Muscle of leg (tissue), 11 donors: Measurements from ENCODE around the gene CYFIP1. TPM values are rescaled to one million over a fixed set of nuclear protein-coding genes. Genes with fewer than 3 reads are reported as not detected.

Experiments used
- DNase-seq: peaks from one replicate; pipeline ENCODE4 v3.0.0; 2013
- H3K27ac ChIP-seq: one replicate; pipeline ENCODE4 v1.5.1; 2013; ENCODE audit warnings: mild to moderate bottlenecking, low read length, control low read depth
- H3K27me3 ChIP-seq: one replicate; pipeline ENCODE4 v1.6.1; 2013; ENCODE audit warnings: low read length; ENCODE audit not compliant: control insufficient read depth, insufficient read depth
- H3K36me3 ChIP-seq: one replicate; pipeline ENCODE4 v1.6.1; 2013; ENCODE audit warnings: low read length; ENCODE audit not compliant: control insufficient read depth, insufficient read depth
- H3K4me1 ChIP-seq: one replicate; pipeline ENCODE4 v1.6.1; 2013; ENCODE audit warnings: low read length; ENCODE audit not compliant: control insufficient read depth, insufficient read depth
- H3K4me3 ChIP-seq: one replicate; pipeline ENCODE4 v1.5.1; 2013; ENCODE audit warnings: low read length, control low read depth
- H3K9me3 ChIP-seq: replicated peaks from 2 replicates; pipeline ENCODE4 v1.6.1; 2013; ENCODE audit warnings: low read depth, low read length; ENCODE audit not compliant: control insufficient read depth
- WGBS: methylation state at CpG from one replicate; pipeline ENCODE4 v1.1.5; 2013; ENCODE audit warnings: missing lambda C conversion rate; ENCODE audit not compliant: insufficient coverage; 5-methylcytosine and 5-hydroxymethylcytosine counted together
- polyA plus RNA-seq, 8 donors: library from polyadenylated mRNA; unstranded; fragments of 120-200 nt; gene quantifications; one replicate each; pipeline versions ENCODE4 v1.2.1 to v1.2.3, GENCODE V29; 2013; ENCODE audit warnings: inconsistent platforms in 1 of 8, low replicate concordance in 1 of 8; ENCODE audit not compliant: insufficient read length in 8 of 8, insufficient read depth in 1 of 8
- total RNA-seq: library from RNA; stranded (reverse); fragments of 120-200 nt; gene quantifications from one replicate; pipeline ENCODE4 v1.2.4, GENCODE V29; 2013

The CYFIP1 gene
- total and polyA plus RNA-seq, 9 donors = 46.4 to 75.3 (median 61.0) TPM

DNA sequence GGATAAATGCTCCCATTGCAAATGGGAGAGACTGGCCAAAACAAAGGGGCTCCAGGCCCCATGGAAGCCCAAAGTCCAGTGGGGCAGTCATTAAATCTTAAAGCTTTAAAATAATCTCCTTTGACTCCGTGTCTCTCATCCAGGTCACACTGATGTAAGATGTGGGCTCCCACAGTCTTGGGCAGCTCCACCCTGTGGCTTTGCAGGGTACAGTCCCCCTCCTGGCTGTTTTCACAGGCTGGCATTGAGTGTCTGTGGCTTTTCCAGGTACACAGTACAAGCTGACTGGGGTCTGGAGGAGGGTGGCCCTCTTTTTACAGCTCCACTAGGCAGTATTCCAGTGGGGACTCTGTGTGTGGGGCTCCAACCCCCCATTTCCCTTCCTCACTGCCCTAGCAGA is 95.8 kb downstream of the CYFIP1 start:
- H3K27ac ChIP-seq = no peak overlapping the region
- H3K27me3 ChIP-seq = no peaks in the 10 kb centered on the region
- H3K4me1 ChIP-seq = peaks cover 8% of the 10 kb centered on the region
- WGBS = 14% methylated on average over 1 of the region's 1 CpG
- H3K36me3 ChIP-seq = peaks cover 50% of the 10 kb centered on the region
- no peaks in the 10 kb centered on the region for H3K9me3 ChIP-seq
- DNase-seq = no peak
- H3K4me3 ChIP-seq = no peak overlapping the region

DNA sequence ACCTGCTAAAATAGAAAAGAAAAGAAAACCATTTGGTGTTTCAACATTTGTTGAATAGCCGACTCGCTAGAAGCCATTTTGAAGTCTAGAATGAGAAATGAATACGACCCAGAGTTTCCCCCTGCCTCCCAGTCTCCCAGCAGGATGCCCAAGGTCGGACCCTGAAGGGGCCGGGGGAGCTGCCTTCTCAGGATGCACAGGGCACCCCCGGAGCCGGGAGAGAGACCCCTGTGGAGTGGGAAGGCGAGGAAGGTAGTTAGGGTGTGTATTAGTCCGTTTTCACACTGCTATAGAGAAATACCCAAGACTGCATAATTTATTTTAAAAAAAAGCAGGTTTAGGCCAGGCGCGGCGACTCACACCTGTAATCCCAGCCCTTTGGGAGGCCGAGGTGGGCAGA is 97.0 kb downstream of the CYFIP1 start:
- H3K36me3 ChIP-seq = peaks cover 56% of the 10 kb centered on the region
- no peaks in the 10 kb centered on the region for H3K9me3 ChIP-seq
- peaks cover 4% of the 10 kb centered on the region for H3K4me1 ChIP-seq
- H3K27me3 ChIP-seq = no peaks in the 10 kb centered on the region
- DNase-seq = no peak
- no peak overlapping the region for H3K27ac ChIP-seq
- no CpG with 5 or more reads among the region's 13 CpGs for WGBS
- H3K4me3 ChIP-seq = no peak overlapping the region

DNA sequence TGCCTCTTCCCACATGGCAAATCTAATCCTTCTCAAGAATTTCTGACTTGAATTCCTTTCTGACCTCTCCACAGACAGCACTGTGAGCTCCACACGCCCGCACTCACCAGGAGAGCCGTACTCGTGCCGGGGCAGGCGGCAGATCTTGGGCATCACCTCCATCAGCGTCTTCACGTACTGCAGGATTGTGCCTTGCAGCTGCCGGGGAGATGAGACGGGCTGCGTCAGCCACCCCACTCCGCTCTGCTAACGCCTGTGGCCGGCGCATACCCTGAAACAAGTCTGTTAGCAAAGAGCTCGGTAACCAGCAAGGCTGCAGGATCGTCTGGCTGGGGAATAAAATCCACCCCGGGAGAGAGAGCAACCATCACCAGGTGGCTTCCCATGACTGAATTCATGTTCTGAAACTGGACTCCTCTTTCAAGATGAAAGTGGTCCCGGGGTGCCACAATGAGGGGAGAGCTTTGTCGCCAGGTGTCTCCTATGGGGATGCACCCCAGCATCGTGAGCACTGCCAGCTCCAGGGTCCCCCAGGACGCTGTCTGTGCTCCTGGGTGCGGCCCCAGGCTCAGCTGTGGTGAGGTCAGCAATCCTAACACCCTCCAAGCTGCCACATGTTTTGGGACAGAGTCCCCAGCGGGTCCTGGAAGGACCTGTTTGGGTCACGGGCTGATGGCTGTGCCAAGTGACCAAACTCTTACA is 98.3 kb downstream of the CYFIP1 start:
- Histone ChIP-seq H3K36me3 (peaks cover 62% of the 10 kb centered on the region), H3K4me1 (no peaks in the 10 kb centered on the region), H3K27me3 (no peaks in the 10 kb centered on the region), H3K4me3 (no peak overlapping the region), H3K27ac (no peak overlapping the region), H3K9me3 (no peaks in the 10 kb centered on the region)
- 97% methylated on average over 23 of the region's 25 CpGs for WGBS
- no peak for DNase-seq

DNA sequence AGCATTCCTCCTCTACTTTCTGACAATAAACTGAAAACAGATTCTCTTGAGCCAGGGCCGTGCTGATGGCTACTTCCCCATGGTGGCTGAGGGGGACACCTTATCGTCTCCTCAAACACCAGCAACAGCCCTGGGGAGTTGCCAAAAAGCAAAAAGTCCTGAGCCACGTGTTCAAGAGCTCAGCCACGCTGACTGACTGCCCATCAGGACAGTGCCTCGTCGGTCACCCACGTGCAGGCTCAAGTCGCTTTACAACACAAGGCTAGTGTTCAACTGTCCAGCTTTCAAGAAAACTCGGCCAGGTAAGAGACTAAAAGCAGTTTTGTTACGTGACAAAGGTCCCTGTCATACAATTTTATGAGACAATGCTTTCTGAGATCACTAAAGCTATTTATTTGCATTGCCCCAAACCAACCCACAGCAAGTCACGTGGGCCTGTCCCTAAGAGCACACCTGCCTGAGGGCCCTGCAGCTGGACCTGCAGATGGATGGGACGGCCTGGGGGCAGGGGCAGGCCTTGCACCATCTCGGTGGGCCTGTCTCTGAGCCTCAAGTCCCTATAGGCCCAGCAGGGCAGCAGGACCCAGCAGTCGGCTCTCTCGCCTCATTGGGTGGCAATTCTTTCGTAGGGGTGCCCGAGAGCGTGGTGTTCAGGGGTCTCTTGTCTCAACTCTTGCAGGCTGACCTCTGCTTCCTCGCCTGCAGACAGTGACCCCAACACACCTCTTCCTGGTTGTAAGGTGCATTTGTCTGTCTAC is 99.0 kb downstream of the CYFIP1 start:
- no peak overlapping the region for H3K27ac ChIP-seq
- H3K4me3 ChIP-seq = no peak overlapping the region
- H3K27me3 ChIP-seq = no peaks in the 10 kb centered on the region
- no peaks in the 10 kb centered on the region for H3K9me3 ChIP-seq
- H3K36me3 ChIP-seq = peaks cover 65% of the 10 kb centered on the region
- 89% methylated on average over 18 of the region's 19 CpGs for WGBS
- no peak for DNase-seq
- no peaks in the 10 kb centered on the region for H3K4me1 ChIP-seq

DNA sequence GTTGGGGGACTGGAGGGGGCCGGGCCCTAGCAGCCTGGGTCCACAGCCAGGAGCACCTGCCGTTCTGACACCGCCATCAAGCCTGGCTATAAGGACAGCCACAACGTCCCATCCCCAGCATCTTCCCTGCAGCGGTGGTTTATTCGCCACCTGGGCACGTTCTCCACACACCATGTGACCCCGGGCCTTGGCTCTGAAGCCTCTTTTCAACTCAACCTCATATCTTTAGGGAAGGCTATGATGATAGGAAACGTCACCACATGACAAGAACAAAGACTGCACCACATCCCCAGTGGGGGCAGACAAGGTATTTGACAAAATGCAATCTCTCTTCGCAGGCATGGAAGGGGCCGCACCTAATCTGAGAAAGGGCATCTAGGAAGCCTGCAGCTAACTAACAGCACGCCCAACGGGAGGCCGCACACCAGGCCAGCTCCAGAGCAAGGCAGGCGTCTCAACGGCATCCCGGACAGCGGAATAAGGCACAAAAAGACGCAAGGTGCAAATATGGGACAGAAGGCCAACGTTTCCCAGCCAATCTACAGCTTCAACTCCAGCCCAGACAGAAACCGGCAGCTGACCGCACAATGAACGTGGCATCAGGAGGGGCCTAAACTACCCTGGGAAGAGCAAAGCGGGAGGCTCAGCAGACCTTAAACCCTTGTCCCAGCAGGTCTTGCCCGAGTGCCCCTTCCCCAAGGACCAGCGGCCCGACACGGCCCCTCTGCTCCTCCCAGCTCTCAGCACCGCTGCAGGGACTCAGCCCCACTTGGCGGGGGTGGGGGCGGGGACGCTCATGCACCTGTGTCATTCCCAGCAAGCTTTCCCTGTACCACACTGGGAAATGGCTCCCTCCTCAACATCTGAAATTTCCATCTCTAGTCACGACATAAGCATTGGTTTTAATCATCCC is 99.8 kb downstream of the CYFIP1 start:
- no peak overlapping the region for H3K27ac ChIP-seq
- 92% methylated on average over 26 of the region's 33 CpGs for WGBS
- DNase-seq = no peak
- H3K4me1 ChIP-seq = peaks cover under 1% of the 10 kb centered on the region
- H3K27me3 ChIP-seq = no peaks in the 10 kb centered on the region
- H3K36me3 ChIP-seq = peaks cover 71% of the 10 kb centered on the region
- no peak overlapping the region for H3K4me3 ChIP-seq
- H3K9me3 ChIP-seq = no peaks in the 10 kb centered on the region

DNA sequence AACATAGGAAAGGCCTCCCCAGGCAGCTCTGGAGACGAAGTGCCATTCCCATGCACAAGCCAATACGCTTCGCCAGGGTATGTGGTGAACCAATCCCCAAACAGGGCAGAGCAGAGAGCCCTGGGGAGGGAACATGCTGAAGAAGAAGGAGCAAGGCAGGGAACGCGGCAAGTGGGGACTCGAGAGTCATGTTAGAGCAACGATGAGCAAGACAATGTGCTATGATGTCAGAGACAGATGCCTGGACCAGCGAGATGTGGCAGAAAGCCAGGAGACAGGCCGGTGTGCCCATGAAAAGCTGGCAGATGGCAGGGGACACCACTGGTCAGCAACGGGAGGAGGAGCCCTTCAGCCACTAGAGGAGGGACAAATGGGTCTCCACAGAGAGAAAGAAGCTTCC is 102.1 kb downstream of the CYFIP1 start:
- Histone ChIP-seq H3K27ac (no peak overlapping the region), H3K4me3 (no peak overlapping the region), H3K4me1 (peaks cover 4% of the 10 kb centered on the region), H3K9me3 (no peaks in the 10 kb centered on the region), H3K27me3 (no peaks in the 10 kb centered on the region), H3K36me3 (peaks cover 75% of the 10 kb centered on the region)
- peak; percentile 25 for DNase-seq
- WGBS = 88% methylated on average over 9 of the region's 10 CpGs

DNA sequence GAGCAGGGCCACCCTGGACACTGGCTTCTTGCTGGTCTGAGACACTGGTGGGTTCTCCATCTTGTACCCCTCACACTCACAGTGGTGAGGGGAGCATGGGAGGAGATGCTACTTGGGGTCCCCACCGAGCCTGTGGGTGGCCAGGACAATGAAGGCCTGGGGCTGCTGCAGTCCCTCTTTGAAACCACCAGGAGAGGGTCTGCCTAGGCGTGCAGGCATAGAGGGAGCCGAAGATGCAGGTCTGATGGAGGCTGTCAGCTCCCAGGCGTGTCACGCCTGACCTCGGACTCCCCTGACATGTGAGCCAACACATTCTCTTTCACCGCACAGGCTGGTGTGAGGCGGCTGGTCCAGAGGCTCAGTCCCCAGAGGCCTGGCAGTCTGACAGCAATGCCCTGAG is 102.6 kb downstream of the CYFIP1 start:
- Histone ChIP-seq H3K36me3 (peaks cover 76% of the 10 kb centered on the region), H3K4me3 (no peak overlapping the region), H3K27ac (no peak overlapping the region), H3K4me1 (peaks cover 4% of the 10 kb centered on the region), H3K9me3 (no peaks in the 10 kb centered on the region), H3K27me3 (no peaks in the 10 kb centered on the region)
- no peak for DNase-seq
- WGBS = 79% methylated on average over 6 of the region's 8 CpGs

DNA sequence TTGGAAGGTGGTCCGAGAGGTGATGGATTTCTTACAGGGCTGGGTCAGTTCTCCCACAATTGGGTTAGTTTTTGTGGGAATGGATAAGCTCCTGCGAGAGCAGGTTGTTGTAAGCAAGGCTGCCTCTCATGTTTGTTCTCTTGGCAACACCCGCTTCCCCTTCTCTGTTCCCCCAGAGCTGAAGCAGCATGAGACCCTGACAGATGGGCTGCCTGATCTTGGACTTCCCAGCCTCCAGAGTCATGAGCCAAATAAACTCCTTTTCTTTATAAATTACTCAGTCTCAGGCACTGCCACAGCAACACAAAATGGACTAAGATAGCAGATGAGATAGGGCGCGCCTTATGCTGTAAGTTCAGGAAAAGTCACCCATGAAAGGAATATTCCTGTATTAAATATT is 103.1 kb downstream of the CYFIP1 start:
- H3K4me3 ChIP-seq = no peak overlapping the region

DNA sequence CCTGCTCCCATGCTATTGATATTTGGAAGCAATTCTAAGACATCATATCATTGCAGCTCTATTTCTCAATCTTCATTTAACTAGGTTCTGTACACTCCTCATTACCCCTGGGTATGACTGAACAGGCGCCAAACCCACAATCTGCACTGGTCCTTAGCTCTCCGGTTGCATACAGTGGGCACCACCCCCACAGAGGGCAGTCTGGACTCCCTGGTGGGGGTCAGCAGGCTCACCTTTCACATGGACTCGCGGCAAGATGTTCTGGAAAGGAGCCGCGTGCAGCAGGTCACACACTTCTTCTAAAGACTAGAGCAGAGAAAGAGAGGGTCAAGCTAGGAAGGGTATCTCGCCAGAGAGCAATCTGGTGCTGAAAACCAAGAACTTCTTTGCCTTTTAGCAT is 105.2 kb downstream of the CYFIP1 start:
- H3K36me3 ChIP-seq = peaks cover 67% of the 10 kb centered on the region
- H3K4me1 ChIP-seq = peaks cover 4% of the 10 kb centered on the region
- 100% methylated on average over 1 of the region's 7 CpGs for WGBS

More for the DNA sequence above, 103.1 kb downstream of the CYFIP1 start:
- peaks cover 4% of the 10 kb centered on the region for H3K4me1 ChIP-seq
- no peaks in the 10 kb centered on the region for H3K27me3 ChIP-seq
- DNase-seq = no peak
- H3K27ac ChIP-seq = no peak overlapping the region
- 100% methylated on average over 1 of the region's 5 CpGs for WGBS
- no peaks in the 10 kb centered on the region for H3K9me3 ChIP-seq
- peaks cover 75% of the 10 kb centered on the region for H3K36me3 ChIP-seq

DNA sequence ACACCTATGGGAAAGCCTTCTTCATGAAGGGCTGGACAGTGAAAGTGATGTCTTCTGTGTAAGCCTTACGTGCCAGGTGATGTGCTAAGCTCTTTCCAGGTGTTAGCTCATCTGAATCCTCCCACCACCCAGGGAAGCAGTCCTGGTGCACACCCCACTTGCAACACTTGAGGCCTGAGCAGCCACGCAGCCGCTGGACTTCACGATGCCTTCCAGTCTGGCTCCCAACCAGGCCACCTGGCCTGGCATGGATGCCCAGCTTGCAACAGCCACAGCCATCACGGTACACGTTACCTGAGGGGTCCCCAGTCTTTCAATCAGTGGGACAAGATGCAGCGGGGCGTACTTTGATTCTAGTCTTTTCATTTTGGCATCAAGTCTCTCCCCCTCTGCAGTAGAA is 105.9 kb downstream of the CYFIP1 start:
- Histone ChIP-seq H3K36me3 (peaks cover 70% of the 10 kb centered on the region), H3K9me3 (no peaks in the 10 kb centered on the region), H3K4me3 (no peak overlapping the region), H3K27me3 (no peaks in the 10 kb centered on the region), H3K4me1 (peaks cover 4% of the 10 kb centered on the region), H3K27ac (no peak overlapping the region)
- DNase-seq = no peak
- WGBS = 86% methylated on average over 5 of the region's 8 CpGs

More for the DNA sequence above, 105.2 kb downstream of the CYFIP1 start:
- Histone ChIP-seq H3K27ac (no peak overlapping the region), H3K27me3 (no peaks in the 10 kb centered on the region), H3K4me3 (no peak overlapping the region), H3K9me3 (no peaks in the 10 kb centered on the region)
- DNase-seq = no peak
